Retina (tissue), 1 donor: ENCODE data around the gene SLC17A2.

Experiments
- DNase-seq: peaks from one replicate; pipeline ENCODE4 v3.0.0-alpha.2; 2016

The SLC17A2 gene, protein sequence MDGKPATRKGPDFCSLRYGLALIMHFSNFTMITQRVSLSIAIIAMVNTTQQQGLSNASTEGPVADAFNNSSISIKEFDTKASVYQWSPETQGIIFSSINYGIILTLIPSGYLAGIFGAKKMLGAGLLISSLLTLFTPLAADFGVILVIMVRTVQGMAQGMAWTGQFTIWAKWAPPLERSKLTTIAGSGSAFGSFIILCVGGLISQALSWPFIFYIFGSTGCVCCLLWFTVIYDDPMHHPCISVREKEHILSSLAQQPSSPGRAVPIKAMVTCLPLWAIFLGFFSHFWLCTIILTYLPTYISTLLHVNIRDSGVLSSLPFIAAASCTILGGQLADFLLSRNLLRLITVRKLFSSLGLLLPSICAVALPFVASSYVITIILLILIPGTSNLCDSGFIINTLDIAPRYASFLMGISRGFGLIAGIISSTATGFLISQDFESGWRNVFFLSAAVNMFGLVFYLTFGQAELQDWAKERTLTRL

GRCh38 chr6:25930532-25931410 is at the start of gene SLC17A2:
Gene SLC17A2 (minus strand): TSS chr6:25930691. CDS start chr6:25925796, 4,895 bp downstream.
- no peak for DNase-seq

DNA sequence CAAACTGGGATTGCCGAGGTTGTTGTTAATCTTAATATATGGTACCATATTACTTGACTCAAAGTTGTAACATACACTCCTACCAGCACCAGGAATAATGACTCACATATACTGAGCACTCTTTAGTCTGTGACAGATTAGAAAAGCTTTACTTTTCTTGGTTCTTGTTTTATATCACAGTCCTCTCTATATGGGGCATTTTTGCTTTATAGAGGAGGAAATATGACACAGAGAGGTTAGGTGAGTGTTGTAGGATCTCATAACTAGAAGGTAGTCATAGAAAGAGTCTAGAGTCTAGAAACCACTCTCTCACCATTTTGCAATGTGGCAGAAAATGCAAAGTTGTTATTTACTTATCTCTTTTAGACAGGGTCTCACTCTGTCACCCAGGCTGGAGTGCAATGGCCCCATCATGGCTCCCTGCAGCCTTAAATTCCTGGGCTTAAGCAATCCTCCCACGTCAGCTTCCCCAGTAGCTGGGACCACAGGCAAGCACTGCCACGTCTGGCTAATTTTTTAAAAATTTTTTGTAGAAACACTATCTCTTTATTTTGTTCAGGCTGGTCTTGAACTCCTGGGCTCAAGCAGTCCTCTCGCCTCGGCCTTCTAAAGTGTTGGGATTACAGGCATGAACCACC is 45.6 kb upstream of the SLC17A2 start:
- DNase-seq: no peak

DNA sequence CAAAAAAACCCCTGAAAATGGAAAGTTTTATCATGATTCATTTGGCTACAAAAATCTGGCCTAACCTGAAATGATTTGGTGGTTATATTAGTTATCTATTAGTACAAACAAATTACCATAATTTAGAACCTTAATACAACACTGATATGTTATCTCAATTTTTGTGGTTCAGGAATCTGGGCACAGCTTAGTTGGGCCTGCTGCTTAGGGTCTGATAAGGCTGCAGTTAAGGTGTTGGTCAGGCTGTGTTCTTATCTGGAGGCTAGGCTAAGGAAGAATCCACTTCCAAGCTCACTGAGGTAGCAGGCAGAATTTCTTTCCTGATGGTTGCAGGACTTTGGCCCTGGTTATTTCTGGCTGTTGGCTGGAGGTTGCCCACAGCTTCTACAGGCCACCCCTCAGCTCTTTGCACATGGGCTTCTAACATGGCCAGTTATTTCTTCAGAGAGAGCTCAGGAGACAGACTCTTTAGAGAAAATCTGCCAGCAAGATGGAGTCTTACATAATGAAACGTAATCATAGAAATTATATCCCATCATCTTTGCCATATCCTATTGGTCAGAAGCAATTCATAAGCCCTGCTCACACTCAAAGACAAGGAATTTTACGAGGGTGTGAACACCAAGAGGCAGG is 43.5 kb upstream of the SLC17A2 start:
- DNase-seq: no peak

DNA sequence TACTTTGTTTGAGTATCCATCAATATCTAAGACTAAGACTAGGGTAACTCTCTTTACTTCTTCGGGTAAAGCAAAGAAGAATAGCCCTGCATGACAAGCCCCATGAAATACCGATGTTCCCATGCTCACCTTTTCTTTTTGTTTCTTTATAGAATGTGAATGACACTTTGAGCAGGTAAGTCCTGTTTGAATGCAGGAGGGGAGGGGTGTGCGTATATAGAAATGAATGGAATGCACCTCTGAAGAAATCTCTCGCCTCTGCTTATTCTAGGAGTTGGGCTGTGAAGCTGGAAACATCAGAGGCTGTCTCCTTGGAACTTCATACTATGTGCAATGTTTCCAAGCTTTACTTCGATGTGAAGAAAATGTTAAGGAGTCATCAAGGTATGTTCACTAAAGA is 42.4 kb upstream of the SLC17A2 start:
- DNase-seq: no peak

DNA sequence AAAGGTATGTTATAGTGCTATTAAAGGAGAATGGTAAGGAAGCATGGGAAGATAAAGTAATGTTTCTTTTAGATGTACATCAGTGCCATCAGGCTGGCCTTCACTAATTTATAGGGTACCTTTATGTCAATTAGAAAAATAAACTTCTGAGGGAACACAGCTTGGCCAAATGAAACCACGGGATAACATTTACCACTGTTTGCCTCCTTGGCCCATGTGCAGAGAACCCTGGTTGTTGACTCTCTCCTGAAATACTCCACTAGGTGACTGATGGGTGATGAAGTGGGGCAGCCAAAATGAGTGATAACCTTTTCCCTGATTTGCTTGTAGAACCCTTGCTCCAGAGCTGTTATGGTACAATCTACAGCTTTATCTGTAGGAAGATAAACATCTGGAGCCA is 41.6 kb upstream of the SLC17A2 start:
- no peak for DNase-seq

GRCh38 chr6:25971187-25971821 is 40.8 kb upstream of the SLC17A2 start:
- DNase-seq: no peak

GRCh38 chr6:25968769-25969168 is 38.3 kb upstream of the SLC17A2 start:
- DNase-seq: no peak

DNA sequence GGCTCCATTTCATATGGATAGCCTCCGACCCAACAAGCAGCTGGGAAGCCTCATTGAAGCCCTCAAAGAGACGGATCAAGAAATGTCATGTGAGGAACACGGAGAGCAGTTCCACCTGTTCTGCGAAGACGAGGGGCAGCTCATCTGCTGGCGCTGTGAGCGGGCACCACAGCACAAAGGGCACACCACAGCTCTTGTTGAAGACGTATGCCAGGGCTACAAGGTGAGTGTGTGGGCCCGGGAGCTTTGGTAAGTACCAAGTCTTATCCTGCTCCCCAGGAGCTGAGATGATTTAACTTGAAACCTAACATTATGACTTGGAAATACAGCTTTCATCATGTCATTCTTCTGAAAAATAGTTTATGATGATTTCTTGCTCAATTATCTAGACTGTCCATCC is 36.2 kb upstream of the SLC17A2 start:
- no peak for DNase-seq

- DNase-seq: no peak
These were observed 34.6 kb upstream of the SLC17A2 start for GRCh38 chr6:25965058-25965457.

DNA sequence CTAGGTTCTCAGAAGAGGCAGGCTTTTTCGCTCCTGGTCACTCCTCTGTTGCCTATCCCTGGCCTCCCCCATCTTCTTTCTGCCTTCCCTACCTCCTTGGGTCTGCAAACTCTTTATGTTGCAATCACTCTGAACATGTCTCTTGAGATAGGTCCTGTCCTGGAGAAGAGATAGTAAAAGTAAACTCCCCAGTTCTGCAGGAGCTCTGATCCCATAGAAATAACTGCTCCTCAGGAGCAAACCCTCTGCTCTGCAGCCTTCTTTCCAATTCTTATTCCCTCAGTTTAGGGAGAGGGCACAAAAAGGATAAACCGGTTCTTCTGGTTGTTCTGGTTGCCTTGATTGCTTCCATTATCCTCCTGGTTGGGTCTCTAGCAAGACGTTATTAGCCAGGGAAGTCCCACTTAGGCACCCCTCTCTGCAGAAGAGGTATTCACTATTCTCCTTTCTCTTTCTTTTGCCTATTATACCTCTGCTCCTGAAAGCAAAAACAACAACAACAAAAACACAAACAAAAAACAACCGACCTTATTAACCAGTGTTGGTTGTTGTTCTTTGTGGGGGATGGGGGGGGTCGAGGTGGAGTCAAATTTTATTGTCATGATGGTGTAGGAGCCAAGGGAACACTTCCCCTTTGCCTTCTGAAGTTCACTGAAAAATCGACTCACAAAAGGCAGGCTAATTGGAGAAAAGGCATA is 33.1 kb upstream of the SLC17A2 start:
- DNase-seq: no peak

DNA sequence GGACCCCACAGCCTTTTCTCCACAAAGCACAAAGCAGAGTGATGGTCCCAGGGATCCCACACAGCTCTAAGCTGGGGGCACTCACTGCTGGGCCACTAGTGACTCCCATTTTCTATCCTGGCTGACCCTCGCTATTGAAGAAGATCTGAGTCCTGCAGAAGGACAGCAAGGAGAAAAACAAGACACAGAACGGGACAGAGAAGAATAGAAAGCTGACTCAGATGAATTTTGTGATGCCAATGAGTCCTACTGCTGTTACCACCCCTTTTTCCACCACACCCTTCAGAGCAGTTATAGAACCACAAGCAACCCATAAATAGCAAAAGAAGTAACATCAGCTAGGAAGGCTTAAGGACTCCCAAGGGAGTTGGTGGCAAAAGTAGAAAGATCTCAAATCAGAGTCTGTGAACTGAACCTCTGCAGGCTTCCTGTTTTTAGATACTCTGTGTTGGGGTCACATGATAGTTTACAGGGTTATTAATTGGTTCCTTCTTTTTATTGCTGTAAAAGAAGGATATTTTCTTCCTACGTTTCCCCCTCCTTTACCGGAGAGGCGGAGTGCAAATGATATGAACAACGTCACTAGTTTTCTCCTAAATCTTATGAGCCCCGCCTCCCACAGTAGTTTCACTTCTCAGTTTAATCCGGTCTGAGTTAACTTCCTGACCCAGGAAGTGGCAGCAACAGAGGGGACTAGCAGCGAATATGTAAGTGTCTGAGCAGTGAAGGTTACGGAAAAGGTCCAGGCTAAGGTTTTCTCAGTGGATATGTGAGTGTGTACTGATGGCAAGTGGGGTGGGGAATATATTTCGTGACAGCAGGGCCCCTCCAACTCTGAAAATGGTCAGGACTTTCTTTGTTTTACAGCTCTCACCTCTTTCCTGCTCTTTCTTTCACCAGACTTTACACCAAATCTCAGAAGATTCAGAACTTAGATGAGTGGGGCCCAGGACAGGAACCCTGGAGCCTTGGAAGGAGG is 31.9 kb upstream of the SLC17A2 start, which contains the start of gene TRIM38:
Gene TRIM38 (plus strand): TSS at position 654 of the 979 bp plus-strand sequence. CDS start 3,721 bp downstream, outside the sequence.
- no peak for DNase-seq

DNA sequence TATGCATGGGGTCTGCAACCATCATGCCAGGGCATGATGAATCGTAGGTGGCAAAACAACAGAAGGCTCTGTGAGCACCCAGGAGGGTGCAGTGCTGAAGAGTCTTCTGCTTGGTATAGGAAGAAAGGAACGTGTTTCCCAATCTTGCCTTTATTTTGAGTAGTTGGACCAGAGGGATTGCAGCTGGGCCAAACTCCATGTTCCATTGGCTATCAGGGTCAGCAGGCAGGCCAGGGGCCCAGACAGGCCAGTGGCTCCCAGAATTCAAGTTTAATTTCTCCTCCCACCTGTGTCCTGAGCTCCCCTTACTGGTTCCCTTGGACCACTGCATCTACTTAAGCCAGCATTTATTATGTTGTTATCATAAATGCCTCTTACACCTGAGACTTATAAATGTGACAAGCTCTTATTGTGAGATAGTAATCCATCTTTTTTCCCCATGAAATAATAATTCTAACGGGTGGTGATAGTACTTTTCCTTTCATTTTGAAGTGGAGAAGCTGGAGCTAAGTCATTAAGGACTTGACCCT is 31.2 kb upstream of the SLC17A2 start:
- DNase-seq: no peak

- DNase-seq: no peak
These were observed 30.2 kb upstream of the SLC17A2 start for GRCh38 chr6:25960734-25961133.

DNA sequence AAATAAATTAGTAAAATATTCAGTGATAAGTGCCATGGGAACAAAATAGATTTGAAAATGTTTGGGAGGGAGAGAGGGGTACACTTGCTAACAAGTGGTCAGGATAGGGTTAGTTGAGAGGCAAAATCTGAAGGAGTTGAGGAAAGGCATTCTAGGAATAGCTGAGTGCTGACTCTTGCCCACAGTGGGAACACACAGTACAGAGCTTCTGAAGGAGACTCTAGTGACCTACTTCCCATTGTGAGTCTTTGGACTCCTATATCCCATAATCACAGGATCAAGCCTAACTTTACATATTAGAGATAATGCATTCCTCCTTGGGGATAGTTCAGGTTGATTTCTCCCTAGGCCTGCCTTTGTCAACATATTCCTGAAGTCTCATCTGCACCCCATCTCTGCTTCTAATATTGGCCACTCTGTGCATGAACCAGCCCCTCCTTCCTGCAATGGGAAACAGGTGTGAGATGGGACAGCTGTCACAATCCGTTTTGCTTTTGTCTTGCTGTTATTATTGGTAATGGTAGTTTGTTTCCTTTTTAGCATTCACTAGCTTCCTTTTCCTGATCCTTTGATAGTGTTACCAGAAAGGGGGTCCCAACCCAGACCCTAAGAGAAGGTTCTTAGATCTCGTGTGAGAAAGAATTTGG is 29.5 kb upstream of the SLC17A2 start:
- DNase-seq: no peak

DNA sequence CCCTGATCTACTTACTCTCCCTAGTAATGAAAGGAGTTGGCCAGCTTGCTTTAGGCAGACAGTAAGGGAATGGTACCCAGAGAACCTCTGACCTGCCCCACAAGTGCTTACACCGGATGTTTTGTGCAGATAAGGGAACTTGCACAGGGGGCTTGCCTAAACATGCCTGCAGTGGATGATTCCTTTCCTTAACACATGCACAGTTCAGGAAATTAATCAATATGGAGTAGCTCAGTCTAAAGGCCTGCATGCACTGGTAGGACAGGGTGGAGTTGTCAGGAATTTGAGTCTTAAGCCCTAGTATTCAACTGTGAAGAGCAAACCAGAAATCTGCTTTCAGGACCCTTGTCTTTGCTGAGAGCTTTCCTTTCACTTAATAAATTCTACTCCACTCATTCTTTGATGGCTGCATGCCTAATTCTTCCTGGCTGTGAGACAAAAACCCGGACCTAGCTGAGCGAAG is 28.2 kb upstream of the SLC17A2 start:
- no peak for DNase-seq

- no peak for DNase-seq
These were observed 25.7 kb upstream of the SLC17A2 start for GRCh38 chr6:25956226-25956625.

DNA sequence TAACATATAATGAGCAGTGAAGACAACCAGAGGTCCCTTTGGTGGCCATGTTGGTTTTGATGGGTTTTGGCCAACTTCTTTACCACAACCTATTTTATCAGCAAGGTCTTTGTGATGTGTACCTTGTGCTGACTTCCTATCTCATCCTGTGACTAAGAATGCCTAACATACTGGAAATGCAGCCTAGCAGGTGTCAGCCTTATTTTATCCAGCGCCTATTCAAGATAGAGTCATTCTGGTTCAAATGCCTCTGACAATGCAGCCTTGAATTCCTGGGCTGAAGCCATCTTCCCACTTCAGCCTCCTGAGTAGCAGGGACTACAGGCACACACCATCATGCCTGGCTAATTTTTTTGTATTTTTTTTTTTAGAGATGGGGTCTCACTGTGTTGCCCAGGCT is 24.3 kb upstream of the SLC17A2 start:
- no peak for DNase-seq

DNA sequence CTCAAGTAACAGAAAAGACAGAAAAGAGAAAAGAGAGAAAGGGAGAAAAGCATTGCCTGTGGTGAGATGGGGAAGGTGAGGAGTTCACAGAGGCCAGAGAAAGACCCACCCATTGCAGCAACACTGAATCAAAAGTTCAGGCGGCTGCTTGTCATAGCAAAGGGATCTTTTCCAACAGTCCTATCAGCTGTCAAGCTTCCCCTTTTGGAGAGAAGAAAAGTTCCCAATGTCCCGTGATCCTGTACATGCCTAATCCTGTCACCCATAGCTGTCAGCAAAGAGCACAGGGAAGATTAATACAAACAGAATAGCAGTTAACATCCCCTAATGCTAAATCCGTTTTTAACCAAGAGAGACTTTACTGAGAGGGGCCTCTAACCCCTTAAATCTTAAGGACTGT is 23.2 kb upstream of the SLC17A2 start:
- no peak for DNase-seq

- no peak for DNase-seq
These were observed 22.0 kb upstream of the SLC17A2 start for GRCh38 chr6:25952535-25952934.
